Astrocyte (in vitro differentiated cells and primary cell): ENCODE measurements around the gene NECTIN1. TPM values are rescaled to one million over a fixed set of nuclear protein-coding genes. Genes with fewer than 3 reads are reported as not detected.

Source experiments
- DNase-seq: peaks from one replicate; pipeline ENCODE4 v3.0.0-alpha.2; 2010; ENCODE audit warnings: low read depth
- FAIRE-seq: peaks from 2 replicates; lab custom pipeline; 2011; peaks lifted over from hg19 to GRCh38; lab: Jason Lieb, UNC
- H2AFZ ChIP-seq: 2 replicates; pipeline ENCODE4 v1.6.0; 2012; ENCODE audit warnings: low read depth, low read length, inconsistent platforms
- H3K27ac ChIP-seq: 2 replicates; pipeline ENCODE4 v1.5.1; 2011; ENCODE audit warnings: low read depth, low read length, inconsistent platforms
- H3K27me3 ChIP-seq: 2 replicates; pipeline ENCODE4 v1.6.0; 2011; ENCODE audit warnings: low read length, inconsistent platforms; ENCODE audit not compliant: insufficient read depth
- H3K36me3 ChIP-seq: 2 replicates; pipeline ENCODE4 v1.5.1; 2011; ENCODE audit warnings: low read length, inconsistent platforms; ENCODE audit not compliant: insufficient read depth
- H3K4me1 ChIP-seq: 2 replicates; pipeline ENCODE4 v1.5.1; 2011; ENCODE audit warnings: low read length, inconsistent platforms; ENCODE audit not compliant: insufficient read depth
- H3K4me2 ChIP-seq: 2 replicates; pipeline ENCODE4 v1.6.0; 2012; ENCODE audit warnings: low read length, inconsistent platforms
- H3K4me3 ChIP-seq: 2 replicates; pipeline ENCODE4 v1.5.1; 2011; ENCODE audit warnings: low read depth, mild to moderate bottlenecking, low read length, inconsistent platforms; ENCODE audit not compliant: insufficient read depth
- H3K79me2 ChIP-seq: 2 replicates; pipeline ENCODE4 v1.6.0; 2012; ENCODE audit warnings: mild to moderate bottlenecking, low read length, inconsistent platforms; ENCODE audit not compliant: insufficient read depth
- H3K9ac ChIP-seq: 2 replicates; pipeline ENCODE4 v1.6.0; 2012; ENCODE audit warnings: mild to moderate bottlenecking, low read length, inconsistent platforms
- H3K9me3 ChIP-seq: 2 replicates; pipeline ENCODE4 v1.5.1; 2012; ENCODE audit warnings: low read depth, mild to moderate bottlenecking, low read length, inconsistent platforms; ENCODE audit not compliant: insufficient read depth
- H4K20me1 ChIP-seq: 2 replicates; pipeline ENCODE4 v1.6.0; 2012; ENCODE audit warnings: low read length, inconsistent platforms; ENCODE audit not compliant: insufficient read depth
- H3K27ac Mint-ChIP-seq: one replicate; pipeline ENCODE4 v1.8.0; 2021; ENCODE audit warnings: mild to moderate bottlenecking, mixed read lengths; ENCODE audit not compliant: unreplicated experiment
- H3K27me3 Mint-ChIP-seq: one replicate; pipeline ENCODE4 v1.8.0; 2021; ENCODE audit warnings: low read depth, mixed read lengths; ENCODE audit not compliant: unreplicated experiment
- H3K36me3 Mint-ChIP-seq: one replicate; pipeline ENCODE4 v1.8.0; 2021; ENCODE audit warnings: low read depth, mixed read lengths; ENCODE audit not compliant: unreplicated experiment
- H3K4me1 Mint-ChIP-seq: one replicate; pipeline ENCODE4 v1.8.0; 2021; ENCODE audit warnings: low read depth, mixed read lengths; ENCODE audit not compliant: unreplicated experiment
- H3K4me3 Mint-ChIP-seq: one replicate; pipeline ENCODE4 v1.8.0; 2021; ENCODE audit warnings: mild to moderate bottlenecking, moderate library complexity, mixed read lengths; ENCODE audit not compliant: unreplicated experiment
- H3K9me3 Mint-ChIP-seq: one replicate; pipeline ENCODE4 v1.8.0; 2021; ENCODE audit warnings: mild to moderate bottlenecking, mixed read lengths; ENCODE audit not compliant: unreplicated experiment
- EZH2 ChIP-seq: IDR thresholded peaks from 2 replicates; pipeline ENCODE4 v1.6.1; 2012; ENCODE audit warnings: mild to moderate bottlenecking, low read length, inconsistent platforms; ENCODE audit not compliant: insufficient read depth
- total RNA-seq: library from RNA; stranded (reverse); gene quantifications from 2 replicates; pipeline ENCODE4 v1.2.1, GENCODE V29; 2021
- TF ChIP-seq, protein P1 (sequence below): IDR thresholded peaks from 2 replicates; pipeline ENCODE4 v1.5.1; 2011; ENCODE audit warnings: low read depth, mild to moderate bottlenecking, inconsistent platforms, low read length, moderate library complexity; ENCODE audit not compliant: insufficient read depth

The NECTIN1 gene
- total RNA-seq, 1 donor from 2014 or later = 17.7 TPM

DNA sequence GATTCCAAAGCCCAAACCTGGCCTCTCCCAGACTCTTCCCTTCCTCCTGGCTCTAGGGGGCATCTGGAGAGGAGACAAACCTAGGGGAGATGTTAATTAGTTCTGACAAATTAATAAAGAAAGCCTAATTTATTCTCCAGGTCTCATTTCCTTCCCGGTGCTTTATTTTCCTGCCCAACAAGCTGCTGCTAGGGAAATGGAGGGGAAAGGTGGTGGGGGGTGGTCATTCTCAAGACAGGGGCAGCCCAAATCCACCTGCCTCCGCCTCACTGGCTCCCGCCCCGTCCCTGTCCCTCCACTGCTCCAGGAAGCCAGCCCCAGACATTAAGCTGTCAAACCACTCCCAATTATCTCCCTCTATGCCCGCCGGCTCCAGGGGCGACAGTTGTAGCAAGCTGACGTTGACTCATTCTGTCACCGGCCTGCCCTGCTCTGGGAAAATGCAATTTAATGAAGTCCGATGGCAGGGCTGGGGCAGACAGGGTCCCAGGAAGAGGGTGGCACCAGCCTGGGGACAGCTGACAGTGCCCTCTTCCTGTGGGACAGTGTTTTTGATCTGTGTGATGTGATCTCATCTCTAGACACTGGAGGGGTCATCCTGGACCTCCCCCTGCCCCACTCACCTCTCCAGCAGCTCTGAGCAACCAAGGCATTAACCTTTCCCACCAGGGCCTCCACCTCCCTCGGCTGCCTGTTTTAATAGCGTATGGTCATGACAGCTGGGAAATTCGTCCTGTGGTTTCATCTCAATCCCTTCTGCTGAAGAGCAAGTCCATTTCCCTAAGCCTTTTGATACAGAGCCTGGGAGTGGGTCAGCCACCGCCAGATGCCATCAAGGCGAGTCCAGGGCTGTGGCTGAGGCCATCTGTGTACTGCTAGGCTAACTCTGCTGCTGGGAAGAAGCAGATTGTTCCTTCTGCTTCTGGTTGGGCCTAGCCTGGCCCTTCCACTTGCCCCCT, 27.1 kb downstream of the NECTIN1 start:
- H3K27me3 Mint-ChIP-seq = peaks cover 32% of the 10 kb centered on the region
- no peaks in the 10 kb centered on the region for H3K9me3 Mint-ChIP-seq
- H3K4me1 Mint-ChIP-seq = peaks cover 8% of the 10 kb centered on the region
- Histone ChIP-seq H3K4me3 (no peak overlapping the region), H3K9ac (no peak overlapping the region), H3K4me2 (no peak overlapping the region), H3K4me1 (peaks cover 5% of the 10 kb centered on the region), H3K27ac (no peak overlapping the region), H2AFZ (no peak overlapping the region), H4K20me1 (peaks cover 61% of the 10 kb centered on the region), H3K9me3 (no peaks in the 10 kb centered on the region), H3K79me2 (peaks cover 5% of the 10 kb centered on the region), H3K27me3 (no peaks in the 10 kb centered on the region), H3K36me3 (no peaks in the 10 kb centered on the region)
- H3K27ac Mint-ChIP-seq = no peak overlapping the region
- no peak overlapping the region for H3K4me3 Mint-ChIP-seq
- TF ChIP-seq, protein P1, sequence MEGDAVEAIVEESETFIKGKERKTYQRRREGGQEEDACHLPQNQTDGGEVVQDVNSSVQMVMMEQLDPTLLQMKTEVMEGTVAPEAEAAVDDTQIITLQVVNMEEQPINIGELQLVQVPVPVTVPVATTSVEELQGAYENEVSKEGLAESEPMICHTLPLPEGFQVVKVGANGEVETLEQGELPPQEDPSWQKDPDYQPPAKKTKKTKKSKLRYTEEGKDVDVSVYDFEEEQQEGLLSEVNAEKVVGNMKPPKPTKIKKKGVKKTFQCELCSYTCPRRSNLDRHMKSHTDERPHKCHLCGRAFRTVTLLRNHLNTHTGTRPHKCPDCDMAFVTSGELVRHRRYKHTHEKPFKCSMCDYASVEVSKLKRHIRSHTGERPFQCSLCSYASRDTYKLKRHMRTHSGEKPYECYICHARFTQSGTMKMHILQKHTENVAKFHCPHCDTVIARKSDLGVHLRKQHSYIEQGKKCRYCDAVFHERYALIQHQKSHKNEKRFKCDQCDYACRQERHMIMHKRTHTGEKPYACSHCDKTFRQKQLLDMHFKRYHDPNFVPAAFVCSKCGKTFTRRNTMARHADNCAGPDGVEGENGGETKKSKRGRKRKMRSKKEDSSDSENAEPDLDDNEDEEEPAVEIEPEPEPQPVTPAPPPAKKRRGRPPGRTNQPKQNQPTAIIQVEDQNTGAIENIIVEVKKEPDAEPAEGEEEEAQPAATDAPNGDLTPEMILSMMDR = no peak
- TF ChIP-seq EZH2 = no peak
- H3K36me3 Mint-ChIP-seq = no peaks in the 10 kb centered on the region
- peak; percentile 45 for DNase-seq
- FAIRE-seq = no peak

DNA sequence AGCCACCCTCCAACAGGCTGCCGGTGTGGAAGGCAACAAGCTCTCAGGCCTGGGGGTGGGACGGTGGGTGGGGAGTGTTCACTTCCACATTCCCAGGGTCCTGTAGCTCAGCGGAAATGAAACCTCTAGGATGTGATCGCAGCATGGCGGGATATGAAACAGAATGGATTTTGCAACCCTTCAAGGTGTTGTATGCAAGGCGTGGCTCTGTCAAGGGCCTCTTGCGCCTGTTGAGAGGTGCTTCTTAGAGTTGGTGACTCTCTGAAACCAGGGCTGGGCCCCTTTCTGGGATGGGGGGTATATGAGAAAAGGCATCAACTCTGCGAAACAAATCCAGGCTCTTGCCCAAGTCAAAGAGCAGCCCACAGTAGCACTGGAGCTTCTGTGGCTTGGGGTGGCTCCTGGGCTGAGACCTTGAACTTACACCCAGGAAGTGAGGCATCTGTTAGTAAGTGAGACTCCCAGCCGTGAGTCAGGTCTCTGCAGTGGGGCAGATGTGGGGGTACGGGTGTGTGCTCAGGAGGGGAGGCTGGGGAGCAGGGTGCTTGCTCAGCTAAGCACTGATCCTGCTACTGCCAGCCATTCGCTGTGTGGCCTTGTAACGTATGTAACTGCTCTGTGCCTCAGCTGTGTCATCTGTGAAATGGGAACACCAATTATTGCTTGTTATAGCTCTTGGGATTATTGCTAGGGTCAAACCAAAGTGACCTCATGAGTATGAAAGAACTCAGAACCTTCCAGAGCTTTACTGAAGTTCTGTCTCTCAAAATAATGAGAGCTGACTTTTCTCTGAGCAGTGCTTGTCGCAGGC, 28.3 kb downstream of the NECTIN1 start:
- Mint-ChIP-seq H3K27ac (no peak overlapping the region), H3K9me3 (no peaks in the 10 kb centered on the region), H3K4me1 (peaks cover 15% of the 10 kb centered on the region), H3K36me3 (no peaks in the 10 kb centered on the region), H3K27me3 (peaks cover 26% of the 10 kb centered on the region), H3K4me3 (no peak overlapping the region)
- Histone ChIP-seq H3K4me2 (no peak overlapping the region), H3K4me3 (no peak overlapping the region), H3K9ac (no peak overlapping the region), H3K79me2 (no peaks in the 10 kb centered on the region), H2AFZ (no peak overlapping the region), H3K4me1 (peaks cover 5% of the 10 kb centered on the region), H3K27ac (no peak overlapping the region), H4K20me1 (peaks cover 51% of the 10 kb centered on the region), H3K27me3 (no peaks in the 10 kb centered on the region), H3K36me3 (no peaks in the 10 kb centered on the region), H3K9me3 (no peaks in the 10 kb centered on the region)
- DNase-seq (no peak), FAIRE-seq (no peak)
- TF ChIP-seq, protein P1 = no peak
- TF ChIP-seq EZH2 = no peak
